Superior temporal gyrus (tissue), 1 donor: ENCODE results near the gene CLRN2.
"Not testable (repeated sequence)": the region's sequence is repeated elsewhere in the genome, so short reads cannot be mapped to it uniquely, and the experiment has no call there.

Experiments used
- DNase-seq: peaks from one replicate; pipeline ENCODE4 v3.0.0-alpha.2; 2016; ENCODE audit errors: extremely low spot score

CLRN2 gene

GRCh38 chr4:17545374-17546140, 30.6 kb downstream of the CLRN2 start:
- DNase-seq = no peak

- no peak for DNase-seq
Measured at GRCh38 chr4:17546222-17546621, 31.3 kb downstream of the CLRN2 start.

DNA sequence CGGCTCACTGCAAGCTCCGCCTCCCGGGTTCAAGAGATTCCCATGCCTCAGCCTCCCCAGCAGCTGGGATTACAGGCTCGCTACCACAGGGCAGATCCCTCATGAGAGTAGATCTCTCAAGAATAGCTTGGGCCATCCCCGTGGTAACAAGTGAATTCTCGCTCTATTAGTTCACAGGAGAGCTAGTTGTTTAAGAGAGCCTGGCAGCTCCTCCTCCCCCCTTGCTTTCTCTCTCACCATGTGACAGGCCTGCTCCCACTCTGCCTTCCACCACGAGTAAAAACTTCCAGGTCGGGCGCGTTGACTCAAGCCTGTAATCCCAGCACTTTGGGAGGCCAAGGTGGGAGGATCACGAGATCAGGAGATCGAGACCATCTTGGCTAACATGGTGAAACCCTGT, 31.7 kb downstream of the CLRN2 start:
- DNase-seq = no peak

- DNase-seq = no peak
Measured at GRCh38 chr4:17550549-17550948, 35.6 kb downstream of the CLRN2 start.

- DNase-seq = no peak
Measured at GRCh38 chr4:17552427-17552826, 37.5 kb downstream of the CLRN2 start.

GRCh38 chr4:17554568-17554967, 39.6 kb downstream of the CLRN2 start:
- no peak for DNase-seq

GRCh38 chr4:17556498-17556897, 41.5 kb downstream of the CLRN2 start:
- DNase-seq = no peak

DNA sequence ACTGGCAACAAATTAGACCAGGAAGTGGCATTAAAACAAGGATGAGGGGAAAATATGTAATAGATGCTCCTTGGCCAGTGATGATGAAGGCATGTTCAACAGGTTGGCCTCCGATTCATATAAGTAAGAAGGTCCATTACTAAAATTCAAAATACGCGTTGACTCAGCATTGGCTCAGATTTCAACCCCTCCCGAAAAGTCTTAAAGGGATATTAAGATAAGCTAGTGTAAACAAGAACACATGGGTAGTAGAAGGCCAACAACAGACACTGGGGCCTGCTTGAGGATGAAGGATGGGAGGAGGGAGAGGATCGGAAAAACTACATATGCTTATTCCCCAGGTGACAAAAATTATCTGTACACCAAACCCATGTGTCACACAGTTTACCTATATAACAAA, 42.9 kb downstream of the CLRN2 start:
- DNase-seq = no peak

GRCh38 chr4:17558941-17559708, 44.2 kb downstream of the CLRN2 start:
- DNase-seq = no peak

DNA sequence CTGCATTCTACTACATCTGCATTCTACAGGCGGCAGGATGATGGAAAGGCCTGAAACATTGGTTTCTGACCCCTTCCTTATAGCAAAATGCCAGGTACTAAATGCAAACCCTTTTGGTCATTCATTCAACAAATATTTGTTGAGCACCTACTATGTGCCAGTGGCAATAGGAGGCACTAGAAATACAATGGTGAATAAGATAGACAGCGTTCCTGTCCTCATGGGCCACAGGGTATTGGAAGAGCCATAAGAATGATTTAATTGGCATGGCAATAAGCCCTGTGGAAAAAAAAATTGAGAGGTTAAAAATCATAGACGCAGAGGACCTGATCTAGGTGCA, 44.7 kb downstream of the CLRN2 start:
- no peak for DNase-seq

DNA sequence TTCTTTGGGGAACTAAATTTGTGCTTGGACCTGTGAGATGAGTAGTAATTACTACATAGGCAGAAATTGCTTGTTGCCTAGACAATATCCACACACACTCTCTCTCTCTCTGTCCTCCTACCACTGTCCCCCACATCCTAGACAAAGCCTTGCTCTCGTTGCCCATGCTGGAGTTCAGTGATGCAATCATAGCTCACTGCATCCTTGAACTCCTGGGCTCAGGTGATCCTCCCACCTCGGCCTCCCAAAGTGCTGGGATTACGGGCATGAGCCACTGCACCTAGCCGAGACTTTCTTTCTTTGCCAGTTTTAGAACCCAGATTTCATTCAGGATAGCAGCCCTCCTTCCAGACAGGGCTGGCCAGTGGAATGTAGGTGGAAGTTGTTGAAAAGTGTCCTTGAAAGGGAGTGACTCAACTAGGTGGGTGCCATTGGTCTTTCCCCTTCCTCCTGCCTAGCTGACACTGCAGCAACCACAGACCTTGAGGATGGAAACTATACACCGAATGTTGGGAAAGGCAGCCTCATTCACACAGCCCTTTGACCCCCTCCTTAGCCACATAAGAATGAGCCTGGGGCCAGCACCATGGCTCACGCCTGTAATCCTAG, 45.2 kb downstream of the CLRN2 start:
- no peak for DNase-seq

DNA sequence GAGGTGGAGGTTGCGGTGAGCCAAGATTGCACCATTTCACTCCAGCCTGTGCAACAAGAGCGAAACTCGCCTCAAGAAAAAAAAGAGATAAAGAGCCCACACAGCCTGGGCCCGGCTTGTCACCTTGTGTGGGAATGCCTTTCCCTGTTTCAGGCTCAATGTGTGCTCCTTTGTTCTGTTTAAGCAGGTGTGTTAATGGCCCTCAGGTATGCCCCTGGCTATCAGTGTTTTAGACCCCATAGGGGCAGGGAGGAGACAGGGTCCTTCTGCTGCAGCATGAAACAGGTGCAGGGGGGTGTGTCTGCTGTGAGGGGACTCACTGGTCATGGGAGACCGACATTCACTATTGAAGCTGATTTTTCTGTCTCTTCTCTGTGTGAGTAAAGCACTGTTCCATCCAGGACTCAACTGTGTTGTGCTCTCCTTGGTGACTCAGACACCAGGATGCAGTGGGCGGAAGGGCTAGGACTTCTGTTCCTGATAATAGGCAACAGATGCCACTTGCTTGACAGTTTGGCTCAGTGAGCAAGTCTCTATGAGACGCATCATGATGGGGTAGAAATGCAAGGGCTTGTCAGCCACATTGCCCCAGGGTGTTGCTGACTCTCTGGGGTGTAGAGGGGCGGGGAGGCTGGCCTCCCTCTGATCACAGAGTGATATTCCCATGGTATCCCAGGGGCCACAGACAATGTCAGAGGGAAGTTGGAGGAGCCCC, 46.4 kb downstream of the CLRN2 start:
- peak; percentile 52 for DNase-seq

GRCh38 chr4:17562157-17562556, 47.2 kb downstream of the CLRN2 start:
- peak; percentile 38 for DNase-seq

DNA sequence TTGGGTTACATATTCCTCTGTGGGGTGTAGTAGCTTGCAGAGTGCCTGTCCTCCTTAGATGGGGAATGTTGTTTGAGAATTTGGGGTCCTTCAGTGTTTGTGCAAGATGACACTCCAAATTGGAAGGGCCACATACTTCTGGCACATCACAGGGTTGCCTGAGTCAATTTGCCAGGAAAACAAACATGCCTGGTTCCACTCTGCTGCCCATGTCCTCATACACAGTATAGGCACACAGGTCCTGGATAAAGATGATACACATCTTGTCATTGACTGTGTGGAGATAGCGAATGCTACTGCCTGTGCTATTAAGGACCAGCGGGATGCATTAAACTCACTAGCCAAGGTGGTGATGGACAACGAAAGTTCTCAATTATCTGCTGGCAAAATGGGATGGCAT, 50.9 kb downstream of the CLRN2 start:
- no peak for DNase-seq

DNA sequence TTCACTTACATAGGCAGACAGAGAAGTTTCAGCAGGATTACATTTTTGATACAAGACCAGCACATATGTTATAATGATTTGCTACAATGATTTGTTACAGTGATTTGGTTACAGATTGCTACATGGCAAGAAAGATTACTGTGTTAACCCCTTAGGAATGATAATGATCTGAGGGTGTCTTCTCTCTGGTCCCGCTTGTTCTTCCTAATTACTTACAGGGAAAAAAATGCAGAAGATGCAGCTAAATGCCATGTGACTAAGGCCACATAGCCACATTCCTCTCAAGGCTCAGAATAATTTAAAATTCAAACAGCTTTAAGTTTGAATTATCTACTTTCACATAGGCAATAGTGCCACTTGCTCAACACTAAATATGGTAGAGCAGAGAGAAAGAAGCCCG, 52.3 kb downstream of the CLRN2 start:
- DNase-seq = no peak

DNA sequence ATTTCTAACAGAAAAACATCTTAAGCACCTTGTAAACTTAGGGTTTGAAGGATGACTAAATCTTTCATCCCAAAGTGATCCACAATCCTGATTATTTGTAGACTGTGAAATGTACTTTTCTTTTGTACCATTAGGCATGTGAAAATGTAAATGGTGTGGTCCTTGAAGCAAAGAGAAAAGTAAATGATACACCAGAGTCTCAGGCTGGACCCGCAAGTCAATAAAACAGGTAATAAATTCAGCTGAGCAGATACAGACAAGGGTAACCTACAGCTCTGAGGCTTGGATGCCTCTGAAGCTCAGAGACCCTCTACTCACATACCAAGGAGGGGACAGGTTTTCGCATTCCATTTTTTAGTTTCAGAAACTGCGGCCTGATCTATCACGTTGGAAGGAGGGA, 59.2 kb downstream of the CLRN2 start:
- DNase-seq = no peak

DNA sequence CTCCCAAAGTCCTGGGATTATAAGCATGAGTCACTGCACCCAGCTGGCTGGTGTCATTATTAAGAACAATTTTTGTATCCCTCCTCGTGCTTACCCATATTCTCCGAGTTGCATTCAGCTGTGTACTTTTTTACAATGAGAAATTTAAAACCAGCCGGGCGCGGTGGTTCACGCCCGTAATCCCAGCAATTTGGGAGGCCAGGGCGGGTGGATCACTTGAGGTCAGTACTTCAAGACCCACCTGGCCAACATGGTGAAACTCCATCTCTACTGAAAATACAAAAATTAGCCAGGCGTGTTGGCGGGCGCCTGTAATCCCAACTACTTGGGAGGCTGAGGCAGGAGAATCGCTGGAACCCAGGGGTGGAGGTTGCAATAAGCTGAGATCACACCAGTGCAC, 60.2 kb downstream of the CLRN2 start:
- DNase-seq = not testable (repeated sequence)
